Tibial nerve (tissue), 3 donors: ENCODE results near the gene OR52H1.

Experiments used
- CTCF ChIP-seq, 5 experiments: fragments of 200-600 bp in 3 of 5; fragments of 450-650 bp in 2 of 5; sonication (generic) in 3 of 5; IDR thresholded peaks; one replicate each; pipeline ENCODE4 v1.5.1; 2016 to 2019; ENCODE audit warnings: antibody characterized with exemption in 5 of 5, mild to moderate bottlenecking in 3 of 5, moderate library complexity in 2 of 5
- POLR2A ChIP-seq, 2 donors: fragments of 450-650 bp; IDR thresholded peaks; one replicate each; pipeline ENCODE4 v1.6.1; 2017; ENCODE audit warnings: antibody characterized with exemption in 2 of 2, mild to moderate bottlenecking in 2 of 2, moderate library complexity in 2 of 2

- TF ChIP-seq CTCF (IDR thresholded peaks at IDR 0.05): no peak
- TF ChIP-seq POLR2A (IDR thresholded peaks at IDR 0.05): no peak
These were observed 32.2 kb upstream of the OR52H1 start, which contains the start of gene OR52B6 for GRCh38 chr11:5580577-5580976.
